DMS79 (cell line): ENCODE results near the gene TMC8.

Experiments
- DNase-seq: peaks from one replicate; lab custom pipeline; 2025; lab: John Stamatoyannopoulos, UW

The TMC8 gene

GRCh38 chr17:78124836-78125137 is 5.8 kb upstream of the TMC8 start:
- no peak for DNase-seq

GRCh38 chr17:78125138-78125913 is 5.2 kb upstream of the TMC8 start:
- DNase-seq: no peak

DNA sequence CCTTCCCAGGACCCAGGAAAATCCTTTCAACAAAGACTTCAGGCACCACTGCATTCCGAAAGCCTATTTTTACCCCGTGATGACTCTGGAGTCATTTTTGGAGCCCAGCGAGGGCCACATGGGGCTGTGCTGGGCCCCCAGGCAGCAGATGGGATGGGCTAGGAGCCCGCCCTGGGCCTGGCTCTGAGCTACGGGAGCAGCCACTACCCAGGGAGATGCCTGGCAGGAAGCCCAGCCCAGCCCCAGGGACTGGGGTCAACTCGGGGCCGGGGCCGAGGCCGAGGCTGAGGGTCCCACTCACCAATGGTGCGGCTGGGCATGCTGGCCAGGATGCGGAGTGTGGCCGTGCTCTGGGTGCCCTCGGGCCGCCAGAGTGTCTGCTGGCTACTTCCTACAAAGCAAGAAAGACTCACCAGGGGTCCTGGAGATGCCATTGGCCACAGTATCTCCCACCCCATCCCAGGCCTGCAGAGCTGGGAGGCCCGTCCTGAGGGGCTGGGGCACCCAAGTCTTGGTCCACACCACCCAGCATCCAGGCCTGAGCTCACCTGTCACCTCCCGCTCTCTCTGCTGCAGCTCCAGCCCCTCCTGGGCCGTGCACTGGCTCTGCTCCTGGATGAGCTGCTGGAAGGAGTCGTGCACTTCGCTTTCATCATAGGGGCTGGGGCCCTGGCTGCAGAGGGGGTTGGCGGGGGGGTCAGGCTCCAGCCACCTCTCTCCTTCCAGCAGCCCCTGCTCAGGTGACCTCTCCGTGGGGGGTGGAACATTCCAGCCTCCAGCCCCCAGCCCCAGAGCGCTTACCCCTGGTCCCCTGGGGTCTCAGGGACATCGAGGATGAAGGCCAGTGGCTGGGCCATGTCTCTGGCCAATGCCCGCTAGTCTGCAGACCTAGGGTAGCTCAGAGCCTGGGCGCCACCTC is 4.3 kb upstream of the TMC8 start:
- DNase-seq: no peak

DNA sequence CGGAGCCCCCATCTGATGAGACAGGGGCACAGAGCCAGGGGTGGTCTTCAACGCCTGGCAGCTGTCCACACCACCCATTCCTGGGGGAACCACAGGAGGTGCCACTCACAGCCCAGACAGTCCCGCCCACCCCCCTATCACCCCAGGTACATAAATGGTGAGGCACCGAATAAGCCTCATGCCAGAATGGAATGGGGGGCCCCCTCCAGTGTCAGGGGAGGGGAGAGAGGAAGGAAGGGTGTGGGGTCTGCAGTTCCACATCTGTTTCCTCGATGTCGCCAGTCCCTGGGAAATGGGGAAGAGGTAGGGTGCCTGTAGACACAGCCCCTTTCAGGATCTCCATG is 3.7 kb upstream of the TMC8 start:
- DNase-seq: no peak

DNA sequence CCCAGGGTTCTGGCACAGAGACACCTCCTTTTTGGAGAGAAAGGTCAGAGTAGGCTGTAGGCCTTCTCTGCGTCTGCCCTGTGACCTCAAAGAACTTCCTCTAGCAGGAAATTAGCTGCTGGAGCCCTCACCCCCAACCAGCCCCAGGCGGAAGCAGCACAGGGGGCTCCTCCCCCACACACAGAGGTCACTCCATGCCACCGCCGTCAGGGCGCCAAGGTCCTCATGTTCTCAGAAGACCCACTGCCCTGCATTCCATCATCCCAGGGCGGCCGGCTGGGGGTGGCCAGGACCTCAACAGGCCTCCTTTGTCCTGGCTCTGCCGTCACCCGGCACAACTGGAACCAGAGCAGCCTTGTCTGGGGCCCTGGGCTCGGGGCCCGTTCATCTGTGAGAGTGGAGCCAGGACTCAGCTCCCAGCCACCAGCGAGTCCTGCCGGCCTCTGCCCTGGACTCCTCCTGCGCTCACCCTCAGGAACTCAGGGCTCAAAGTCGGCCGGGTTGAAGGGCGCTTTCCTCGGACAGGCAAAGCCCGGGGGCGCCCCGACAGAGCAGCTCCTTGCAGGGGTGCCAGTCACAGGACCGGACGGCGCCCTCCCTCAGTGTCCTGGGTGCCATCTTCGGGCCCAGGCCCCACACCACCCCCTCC is 3.2 kb upstream of the TMC8 start:
- no peak for DNase-seq

DNA sequence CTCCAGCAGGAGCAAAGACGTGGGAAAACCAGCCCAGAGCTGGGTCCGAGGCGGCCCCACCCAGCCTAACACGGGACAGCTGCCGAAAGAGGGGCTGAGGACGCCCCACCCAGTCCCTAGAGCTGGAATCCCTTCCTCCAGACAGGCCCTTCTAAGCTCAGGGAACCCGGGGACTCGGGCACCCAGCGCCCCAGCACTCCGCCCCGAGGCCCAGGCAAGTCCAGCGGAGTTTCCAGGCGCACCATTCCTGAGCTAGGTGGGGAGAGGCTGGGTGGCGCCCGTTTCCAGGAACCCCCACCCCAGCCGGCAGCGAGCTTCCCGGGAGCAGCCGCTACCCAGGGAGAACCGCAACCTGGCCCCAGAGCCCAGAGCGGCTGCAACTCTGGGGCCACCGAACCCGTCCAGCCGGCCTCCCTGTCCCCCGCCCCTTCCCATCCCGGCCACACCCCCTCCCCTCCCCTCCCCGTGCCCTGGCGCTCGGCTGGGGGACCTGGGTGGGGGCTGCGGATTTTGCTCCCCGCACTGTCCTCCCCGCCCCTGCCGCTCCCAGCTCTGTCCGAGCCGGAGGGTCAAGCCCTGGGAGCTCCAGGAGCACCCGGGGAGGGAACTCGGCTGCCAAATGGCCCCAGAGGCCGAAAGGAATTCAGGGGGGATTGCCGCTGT is 2.6 kb upstream of the TMC8 start:
- no peak for DNase-seq

DNA sequence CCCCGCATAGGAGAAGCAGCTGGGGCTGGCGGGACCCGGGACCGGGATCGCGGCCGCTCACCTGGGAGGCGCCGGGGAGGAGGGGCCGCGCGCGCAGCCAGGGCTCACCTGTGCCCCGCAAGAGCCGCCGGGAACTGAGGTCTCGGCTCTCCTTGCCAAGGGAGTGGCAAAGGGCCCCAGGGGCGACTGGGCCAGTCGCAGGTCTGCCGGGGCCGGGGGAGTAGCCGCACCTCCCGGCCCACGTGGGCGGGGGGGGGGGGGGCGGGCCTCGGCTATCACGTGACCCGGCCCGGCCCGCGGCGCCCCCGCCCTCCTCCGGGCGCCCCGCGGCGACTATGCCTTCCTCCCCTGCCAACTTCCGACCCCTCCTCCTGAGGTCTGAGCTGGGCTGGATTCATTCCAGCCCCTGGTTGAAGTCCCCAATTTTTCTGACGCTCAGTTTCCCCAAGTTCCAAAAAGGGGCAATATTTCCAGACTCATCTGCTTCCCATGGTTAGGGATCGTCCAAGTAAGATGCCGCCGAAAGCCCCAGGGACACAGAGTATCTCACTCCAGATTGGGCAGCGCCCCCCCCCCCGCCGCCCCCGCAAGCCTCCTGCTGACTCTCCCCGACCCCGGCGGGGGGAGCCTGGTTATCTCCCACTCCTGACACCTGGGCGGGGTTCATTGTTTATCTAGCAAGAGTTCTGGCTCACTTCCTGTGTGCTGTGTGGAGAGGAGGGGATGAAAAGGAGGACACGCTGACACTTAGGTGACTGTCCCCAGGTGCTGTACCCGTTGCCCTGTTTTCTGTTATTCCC is 1.8 kb upstream of the TMC8 start, which contains the start of gene TMC6:
Gene TMC6 (minus strand): TSS at position 205 of the 800 bp plus-strand sequence. CDS start 1,923 bp downstream, outside the sequence.
- peak; percentile 43 for DNase-seq

DNA sequence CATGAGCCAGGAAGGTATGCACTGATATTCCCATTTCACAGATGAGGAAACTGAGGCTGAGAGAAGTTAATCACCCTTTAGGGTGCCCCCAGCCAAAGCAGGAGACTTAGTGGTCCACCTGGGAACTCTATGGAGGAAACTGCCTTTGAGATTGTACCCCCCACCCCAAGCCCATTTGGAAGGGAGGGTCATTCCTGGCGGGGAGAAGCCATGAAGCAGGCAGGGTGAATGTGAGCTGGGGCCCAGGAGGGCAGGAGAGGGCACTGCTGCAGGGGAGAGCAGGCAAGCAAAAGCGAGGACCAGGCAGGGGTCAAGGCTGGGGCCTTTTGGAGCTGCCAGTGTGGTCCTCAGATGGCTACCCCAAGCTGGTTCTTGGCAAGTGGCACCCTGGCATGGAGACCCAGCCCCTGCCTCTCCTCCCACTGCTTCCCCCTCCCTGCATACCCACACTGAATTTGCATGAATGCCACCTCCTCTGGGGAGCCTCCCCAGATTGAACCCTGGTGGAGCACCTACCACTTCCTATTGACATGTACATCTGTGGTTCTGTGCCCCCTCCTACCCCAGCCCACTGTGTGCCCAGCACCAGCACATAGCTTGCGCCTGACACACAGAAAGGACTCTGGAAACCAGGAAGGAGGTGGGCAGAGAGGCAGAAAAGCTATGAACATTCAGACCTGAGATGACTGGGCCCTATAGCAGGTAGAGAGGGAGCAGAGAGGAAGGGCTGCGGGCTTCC is 1.1 kb upstream of the TMC8 start:
- DNase-seq: no peak

GRCh38 chr17:78130090-78130436 is 508 bp upstream of the TMC8 start:
- DNase-seq: no peak

DNA sequence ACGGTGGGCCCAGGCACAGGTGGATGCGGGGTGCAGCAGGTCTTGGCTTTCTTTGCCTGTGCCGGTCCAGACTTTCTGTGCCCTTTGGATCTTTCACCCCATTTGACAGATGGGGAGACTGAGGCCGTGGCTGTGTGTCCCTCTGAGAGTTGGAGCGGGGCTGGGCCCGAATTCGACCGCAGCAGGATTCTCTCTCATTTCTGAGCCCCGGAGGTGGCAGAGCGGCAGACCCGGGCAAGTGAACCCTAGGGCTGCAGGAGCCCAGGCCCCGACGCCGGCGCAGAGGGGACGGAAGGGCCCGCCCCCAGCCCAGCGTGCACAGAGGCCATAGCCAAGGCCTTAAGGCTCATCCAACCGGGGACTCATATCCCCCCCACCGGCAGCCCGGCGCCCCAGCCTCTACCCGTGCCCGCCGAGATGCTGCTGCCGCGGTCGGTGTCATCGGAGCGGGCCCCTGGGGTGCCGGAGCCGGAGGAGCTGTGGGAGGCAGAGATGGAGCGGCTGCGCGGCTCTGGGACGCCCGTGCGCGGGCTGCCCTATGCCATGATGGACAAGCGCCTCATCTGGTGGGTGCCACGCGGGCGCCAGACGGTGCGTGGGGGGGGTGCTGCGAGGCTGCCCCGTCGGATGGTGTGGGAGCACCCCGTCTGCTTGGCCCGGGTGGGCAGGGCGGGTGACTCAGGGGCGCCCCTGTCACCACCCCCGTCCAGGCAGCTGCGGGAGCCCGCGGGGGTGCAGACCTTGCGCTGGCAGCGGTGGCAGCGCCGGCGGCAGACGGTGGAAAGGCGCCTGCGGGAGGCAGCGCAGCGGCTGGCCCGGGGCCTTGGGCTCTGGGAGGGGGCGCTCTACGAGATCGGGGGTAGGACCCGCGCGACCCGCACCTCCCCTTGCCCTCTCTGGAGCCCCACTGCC is 857 bp downstream of the TMC8 start:
- no peak for DNase-seq

GRCh38 chr17:78132084-78132676 is 1.6 kb downstream of the TMC8 start:
- DNase-seq: no peak

GRCh38 chr17:78132767-78133178 is 2.2 kb downstream of the TMC8 start:
- no peak for DNase-seq

GRCh38 chr17:78133179-78133951 is 2.8 kb downstream of the TMC8 start:
- DNase-seq: no peak

DNA sequence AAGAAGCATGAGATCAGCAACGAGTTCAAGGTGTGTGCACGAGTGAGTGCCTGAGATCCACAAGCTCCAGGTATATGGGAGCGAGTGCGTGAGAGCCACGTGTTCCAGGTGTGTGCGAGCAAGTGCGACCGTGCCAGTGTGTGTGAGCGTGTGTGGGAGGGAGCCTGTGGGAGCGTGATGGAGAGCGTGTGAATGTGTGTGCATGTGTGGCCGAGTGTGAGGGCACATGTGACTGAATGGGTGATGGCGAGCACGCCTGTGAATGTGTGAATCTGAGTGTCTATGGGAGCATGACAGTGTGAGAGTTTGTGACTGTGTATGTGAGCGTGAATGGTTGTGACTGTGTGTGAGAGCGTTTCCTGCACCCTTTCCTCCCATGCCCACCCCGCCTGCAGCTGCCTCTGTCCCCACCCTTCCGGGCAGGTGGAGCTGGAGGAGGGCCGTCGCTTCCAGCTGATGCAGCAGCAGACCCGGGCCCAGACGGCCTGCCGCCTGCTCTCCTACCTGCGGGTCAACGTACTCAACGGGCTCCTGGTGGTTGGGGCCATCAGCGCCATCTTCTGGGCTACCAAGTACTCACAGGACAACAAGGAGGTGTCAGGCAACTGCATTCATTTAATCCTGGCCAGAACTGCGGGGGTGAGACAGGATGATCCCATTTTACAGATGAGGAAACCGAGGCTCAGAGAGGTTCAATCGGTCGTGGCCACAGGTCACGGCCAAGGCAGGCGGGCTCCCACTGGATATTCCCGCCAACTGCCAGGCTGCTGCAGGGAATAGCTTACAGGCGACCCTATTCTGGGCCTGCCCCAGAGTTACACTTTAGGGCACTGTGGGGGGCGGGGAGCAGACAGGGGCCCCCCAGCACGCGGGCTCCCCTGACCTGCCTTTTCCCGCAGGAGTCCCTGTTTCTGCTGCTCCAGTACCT is 3.7 kb downstream of the TMC8 start:
- DNase-seq: no peak

DNA sequence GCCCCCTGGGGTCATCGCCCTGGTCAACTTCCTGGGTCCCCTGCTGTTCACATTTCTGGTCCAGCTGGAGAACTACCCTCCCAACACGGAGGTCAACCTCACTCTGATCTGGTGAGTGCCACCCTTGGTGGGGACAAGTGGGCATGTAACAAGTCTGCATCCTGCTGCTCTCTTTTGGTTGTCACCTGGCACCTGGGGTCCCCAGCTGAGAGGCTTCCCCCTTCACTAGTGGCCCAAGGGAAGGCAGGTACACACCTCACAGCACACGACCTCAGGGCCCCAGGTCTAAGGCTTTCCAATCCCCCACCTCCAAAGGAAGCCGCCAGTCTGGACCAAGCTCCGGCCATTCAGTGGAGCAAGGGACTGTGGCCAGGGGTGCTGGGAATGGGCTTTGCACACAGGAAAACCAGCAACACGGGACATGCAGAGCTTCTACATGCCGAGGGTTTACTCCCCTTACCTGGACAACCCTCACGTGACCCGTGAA is 4.4 kb downstream of the TMC8 start:
- no peak for DNase-seq

DNA sequence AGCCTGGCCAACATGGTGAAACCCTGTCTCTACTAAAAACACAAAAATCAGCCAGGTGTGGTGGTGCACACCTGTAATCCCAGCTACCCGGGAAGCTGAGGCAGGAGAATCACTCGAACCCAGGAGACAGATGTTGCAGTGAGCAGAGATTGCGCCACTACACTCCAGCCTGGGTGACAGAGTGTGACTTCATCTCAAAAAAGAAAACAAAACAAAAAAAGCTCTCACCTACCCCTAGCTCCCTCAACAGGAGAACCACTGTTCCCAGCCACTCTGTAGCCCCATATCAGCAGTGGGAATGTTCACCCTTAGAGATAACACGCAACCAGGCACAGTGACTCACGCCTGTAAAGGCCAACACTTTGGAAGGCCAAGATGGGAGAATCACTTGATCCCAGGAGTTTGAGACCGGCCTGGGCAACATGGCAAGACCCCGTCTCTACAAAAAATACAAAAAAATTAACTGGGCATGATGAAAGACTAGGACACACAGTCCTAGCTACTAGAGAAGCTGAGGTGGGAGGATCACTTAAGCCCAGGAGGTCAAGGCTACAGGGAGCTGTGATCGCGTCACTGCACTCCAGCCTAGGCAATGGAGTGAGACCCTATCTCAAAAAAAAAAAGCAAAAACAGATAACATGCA is 5.4 kb downstream of the TMC8 start:
- no peak for DNase-seq
